Stimulated activated CD4-positive, alpha-beta T cell treated with anti-CD3 and anti-CD28 coated beads, Interleukin-1b, Interleukin-23, amount 100 ng/mL, for 48 hours (primary cell): Measurements from ENCODE around the gene EXOC2.

ENCODE experiments used
- DNase-seq: peaks from one replicate; pipeline ENCODE4 v3.0.0-alpha.2; 2020

EXOC2 gene

GRCh38 chr6:437037-437392 lies 255.9 kb downstream of the EXOC2 start:
- DNase-seq, result no peak

GRCh38 chr6:436308-437036 lies 256.5 kb downstream of the EXOC2 start:
- DNase-seq, result no peak

- no peak for DNase-seq
These were observed 257.3 kb downstream of the EXOC2 start for GRCh38 chr6:435441-436307.
